ENCODE results near the gene BLOC1S4.

DNA sequence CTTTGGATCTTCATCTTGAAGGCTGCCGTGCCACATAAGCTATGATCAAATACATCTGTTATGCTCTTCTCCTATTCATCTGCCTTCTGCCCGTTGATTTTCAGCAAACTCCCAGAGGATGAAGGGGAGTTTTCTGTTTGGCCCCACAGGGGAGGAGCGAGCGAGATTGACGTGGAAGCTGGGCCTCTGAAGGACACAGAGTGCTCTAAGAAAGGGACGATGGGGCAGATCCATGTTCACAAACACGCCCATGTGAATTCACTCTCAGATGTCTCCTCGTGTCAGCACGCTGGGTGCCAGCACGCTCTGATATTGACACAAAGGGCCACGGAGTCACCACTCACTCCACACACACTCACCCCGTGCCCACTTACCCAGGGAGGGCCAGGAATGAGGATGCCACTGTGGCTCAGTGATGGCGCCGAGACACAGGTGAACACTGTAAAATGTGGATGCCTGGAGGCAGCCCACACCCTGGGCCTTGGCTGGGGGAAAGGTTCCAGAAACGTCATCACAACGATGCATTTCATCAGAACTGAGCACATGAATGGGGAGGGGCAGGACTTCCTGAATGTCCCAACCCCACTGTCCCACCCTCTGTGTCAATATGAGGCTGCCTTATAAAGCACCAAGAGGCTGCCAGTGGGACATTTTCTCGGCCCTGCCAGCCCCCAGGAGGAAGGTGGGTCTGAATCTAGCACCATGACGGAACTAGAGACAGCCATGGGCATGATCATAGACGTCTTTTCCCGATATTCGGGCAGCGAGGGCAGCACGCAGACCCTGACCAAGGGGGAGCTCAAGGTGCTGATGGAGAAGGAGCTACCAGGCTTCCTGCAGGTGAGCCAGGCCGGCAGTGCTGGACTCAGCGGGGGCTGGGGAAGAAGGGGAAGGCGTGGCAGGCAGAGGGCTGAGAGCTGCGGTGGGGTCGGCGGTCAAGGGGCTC lies 22.5 kb upstream of the BLOC1S4 start, which contains the start of gene S100P:
- TF ChIP-seq, protein P1, sequence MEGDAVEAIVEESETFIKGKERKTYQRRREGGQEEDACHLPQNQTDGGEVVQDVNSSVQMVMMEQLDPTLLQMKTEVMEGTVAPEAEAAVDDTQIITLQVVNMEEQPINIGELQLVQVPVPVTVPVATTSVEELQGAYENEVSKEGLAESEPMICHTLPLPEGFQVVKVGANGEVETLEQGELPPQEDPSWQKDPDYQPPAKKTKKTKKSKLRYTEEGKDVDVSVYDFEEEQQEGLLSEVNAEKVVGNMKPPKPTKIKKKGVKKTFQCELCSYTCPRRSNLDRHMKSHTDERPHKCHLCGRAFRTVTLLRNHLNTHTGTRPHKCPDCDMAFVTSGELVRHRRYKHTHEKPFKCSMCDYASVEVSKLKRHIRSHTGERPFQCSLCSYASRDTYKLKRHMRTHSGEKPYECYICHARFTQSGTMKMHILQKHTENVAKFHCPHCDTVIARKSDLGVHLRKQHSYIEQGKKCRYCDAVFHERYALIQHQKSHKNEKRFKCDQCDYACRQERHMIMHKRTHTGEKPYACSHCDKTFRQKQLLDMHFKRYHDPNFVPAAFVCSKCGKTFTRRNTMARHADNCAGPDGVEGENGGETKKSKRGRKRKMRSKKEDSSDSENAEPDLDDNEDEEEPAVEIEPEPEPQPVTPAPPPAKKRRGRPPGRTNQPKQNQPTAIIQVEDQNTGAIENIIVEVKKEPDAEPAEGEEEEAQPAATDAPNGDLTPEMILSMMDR (IDR thresholded peaks at IDR 0.05 in 2 of 3, conservative IDR thresholded peaks at IDR 0.05 in 1 of 3; ENCODE audit: borderline replicate concordance in 1 of 3, insufficient read depth in 1 of 3, low read depth in 2 of 3, low read length in 2 of 3): no peak
- TF ChIP-seq POLR2AphosphoS5 (IDR thresholded peaks at IDR 0.05; ENCODE audit: low read depth, low read length) (no peak), POLR2A (IDR thresholded peaks at IDR 0.05; ENCODE audit: borderline replicate concordance, extremely low read depth, insufficient read depth, insufficient read length) (no peak), RAD21 (IDR thresholded peaks at IDR 0.05; ENCODE audit: low read depth) (no peak), SP1 (IDR thresholded peaks at IDR 0.05; ENCODE audit: low read depth) (no peak), TCF7L2 (IDR thresholded peaks at IDR 0.05; ENCODE audit: borderline replicate concordance, extremely low read depth, insufficient read depth, insufficient read length) (no peak)
